HAP-1 (cell line): ENCODE results near the gene PRPF19.
A peak's percentile ranks its signal among the peaks of the same experiment; 100 is the strongest.

Source experiments
- DNase-seq, 2 experiments: peaks; one replicate each; pipeline ENCODE4 v3.0.0-alpha.2; 2016 to 2020; ENCODE audit warnings: low spot score in 2 of 2
- H3K27me3 ChIP-seq: fragments of 250-450 bp; sonication (Bioruptor Pico); 2 replicates; pipeline ENCODE4 v1.5.1; 2020; ENCODE audit warnings: low read depth, mild to moderate bottlenecking, moderate library complexity
- H3K36me3 ChIP-seq: fragments of 250-450 bp; sonication (Bioruptor Pico); replicated peaks from 2 replicates; pipeline ENCODE4 v1.5.1; 2020; ENCODE audit warnings: mild to moderate bottlenecking
- H3K4me1 ChIP-seq: fragments of 250-450 bp; sonication (Bioruptor Pico); 2 replicates; pipeline ENCODE4 v1.5.1; 2020; ENCODE audit warnings: mild to moderate bottlenecking
- H3K4me3 ChIP-seq: fragments of 250-450 bp; sonication (Bioruptor Pico); 2 replicates; pipeline ENCODE4 v1.5.1; 2020; ENCODE audit warnings: mild to moderate bottlenecking, moderate library complexity
- H3K9me3 ChIP-seq: fragments of 250-450 bp; sonication (Bioruptor Pico); 2 replicates; pipeline ENCODE4 v1.5.1; 2020; ENCODE audit warnings: mild to moderate bottlenecking, moderate library complexity
- in situ Hi-C: fragments of 300-500 bp; cut with MboI; formaldehyde crosslinking; loops from 3 replicates; pipeline ENCODE4 v1.14.3; 2020; ENCODE audit warnings: low sequenced_read_pairs, inconsistent platforms, mixed read lengths

PRPF19 gene

DNA sequence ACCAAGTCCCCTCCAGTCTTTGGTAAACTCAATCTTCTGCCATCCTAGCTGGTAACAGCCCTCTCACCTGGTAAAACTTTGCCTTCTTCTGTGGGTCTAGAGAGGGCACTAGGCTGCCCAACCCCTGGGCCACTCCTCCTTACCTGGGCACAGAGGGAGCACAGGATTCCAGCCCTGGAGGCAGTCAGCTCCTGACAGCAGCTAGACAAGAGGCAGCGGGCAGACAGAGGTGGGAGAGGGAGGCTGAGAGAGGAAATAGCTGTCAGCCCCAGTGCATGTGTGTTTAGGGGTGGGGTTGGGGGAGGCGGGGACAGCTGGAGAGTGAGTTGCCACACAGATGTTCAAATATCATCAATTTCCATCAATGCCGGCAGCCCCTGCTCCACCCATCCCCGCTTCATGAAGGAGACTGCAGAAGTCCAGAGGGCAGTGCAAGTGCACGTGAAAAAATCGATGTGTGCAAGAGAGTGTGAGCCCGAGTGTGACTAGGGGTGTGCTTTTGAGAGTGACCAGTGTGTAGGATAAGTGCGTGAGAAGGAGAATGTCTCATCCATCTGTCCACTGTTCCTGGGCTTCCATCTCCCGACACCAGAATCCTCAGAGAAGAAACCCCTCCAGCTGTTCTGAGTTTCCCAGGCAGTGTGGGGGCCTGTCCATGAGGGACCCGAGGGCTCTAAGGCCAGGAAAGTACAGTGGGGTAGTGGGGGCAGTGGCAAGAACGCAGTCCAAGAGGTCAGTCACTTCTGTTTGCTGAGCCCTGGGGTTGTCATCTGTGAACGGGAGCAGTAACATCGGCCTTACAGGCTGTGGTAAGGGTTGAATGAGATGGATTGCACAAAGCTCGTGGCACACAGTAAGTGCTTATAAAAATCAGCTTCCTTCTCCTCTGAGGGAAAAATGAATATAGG, 50.4 kb downstream of the PRPF19 start, which contains the start of gene PTGDR2:
PTGDR2 (minus strand) TSS at position 225 of the 908 bp plus-strand sequence. CDS start 2,228 bp downstream, outside the sequence.
- Histone ChIP-seq H3K4me1 (no peaks in the 10 kb centered on the region), H3K4me3 (no peak within 1 kb of the TSS), H3K36me3 (peaks cover 11% of the 10 kb centered on the region), H3K9me3 (no peaks in the 10 kb centered on the region), H3K27me3 (no peaks in the 10 kb centered on the region)
- in situ Hi-C loops, result no loop called here
- no peak for DNase-seq

GRCh38 chr11:60854847-60855725, 51.3 kb downstream of the PRPF19 start:
- in situ Hi-C loops, result no loop called here
- no peak for DNase-seq
- no peaks in the 10 kb centered on the region for H3K27me3 ChIP-seq
- no peaks in the 10 kb centered on the region for H3K9me3 ChIP-seq
- H3K36me3 ChIP-seq, result peaks cover 20% of the 10 kb centered on the region
- H3K4me1 ChIP-seq, result no peaks in the 10 kb centered on the region
- H3K4me3 ChIP-seq, result no peak overlapping the region

GRCh38 chr11:60854140-60854846, 52.1 kb downstream of the PRPF19 start:
- Histone ChIP-seq H3K4me3 (no peak overlapping the region), H3K9me3 (no peaks in the 10 kb centered on the region), H3K27me3 (no peaks in the 10 kb centered on the region), H3K4me1 (no peaks in the 10 kb centered on the region), H3K36me3 (peaks cover 23% of the 10 kb centered on the region)
- in situ Hi-C loops, result no loop called here
- DNase-seq, result no peak

DNA sequence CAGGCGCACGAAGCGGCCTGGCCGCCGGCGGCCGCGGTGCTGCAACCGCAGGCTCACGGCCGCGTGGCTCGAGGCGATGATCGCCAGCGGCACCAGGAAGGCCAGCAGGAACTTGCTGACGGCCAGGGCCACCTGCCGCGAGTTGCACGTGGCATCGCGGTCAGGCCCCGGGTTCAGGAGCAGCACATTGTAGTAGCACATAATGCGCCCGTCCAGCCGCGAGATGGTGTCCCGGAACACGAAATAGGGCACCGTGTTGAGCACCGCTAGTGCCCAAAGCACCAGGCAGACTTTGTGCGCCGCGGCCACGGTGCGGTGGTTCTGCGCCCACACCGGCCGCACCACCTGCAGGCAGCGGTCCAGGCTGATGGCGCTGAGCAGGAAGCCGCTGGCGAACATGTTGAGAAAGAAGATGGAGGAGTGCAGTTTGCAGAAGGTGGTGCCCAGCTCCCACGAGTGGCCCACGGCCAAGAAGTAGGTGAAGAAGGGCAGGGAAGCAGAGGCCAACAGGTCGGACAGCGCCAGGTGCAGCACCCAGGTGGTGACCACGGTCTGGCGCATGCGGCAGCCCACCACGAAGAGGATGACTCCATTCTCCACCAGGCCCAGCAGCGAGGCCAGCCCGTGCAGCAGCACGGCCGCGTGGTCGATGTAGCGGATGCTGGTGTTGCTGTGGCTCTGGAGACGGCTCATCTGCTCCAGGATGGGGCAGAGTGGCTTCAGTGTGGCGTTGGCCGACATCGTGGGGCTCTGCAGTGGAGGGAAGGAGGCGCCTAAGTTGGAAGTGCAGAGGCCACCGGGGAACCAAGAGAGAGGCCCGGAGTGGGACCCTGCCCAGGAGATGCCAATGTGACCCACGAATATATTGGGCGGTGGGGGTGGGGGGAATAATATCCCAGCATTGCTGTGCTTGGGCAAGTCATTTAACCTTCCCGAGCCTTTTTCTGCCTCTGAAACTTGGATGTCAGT, 53.1 kb downstream of the PRPF19 start:
- in situ Hi-C loops, result no loop called here
- H3K27me3 ChIP-seq, result no peaks in the 10 kb centered on the region
- no peaks in the 10 kb centered on the region for H3K9me3 ChIP-seq
- H3K4me1 ChIP-seq, result no peaks in the 10 kb centered on the region
- DNase-seq, result no peak
- H3K36me3 ChIP-seq, result peaks cover 33% of the 10 kb centered on the region
- no peak overlapping the region for H3K4me3 ChIP-seq

GRCh38 chr11:60852117-60852981, 54.0 kb downstream of the PRPF19 start:
- no peaks in the 10 kb centered on the region for H3K4me1 ChIP-seq
- no peak overlapping the region for H3K4me3 ChIP-seq
- in situ Hi-C loops, result no loop called here
- H3K9me3 ChIP-seq, result no peaks in the 10 kb centered on the region
- no peaks in the 10 kb centered on the region for H3K27me3 ChIP-seq
- peaks cover 43% of the 10 kb centered on the region for H3K36me3 ChIP-seq
- no peak for DNase-seq

- H3K4me1 ChIP-seq, result no peaks in the 10 kb centered on the region
- in situ Hi-C loops, result no loop called here
- H3K4me3 ChIP-seq, result no peak overlapping the region
- no peaks in the 10 kb centered on the region for H3K27me3 ChIP-seq
- no peak for DNase-seq
- peaks cover 46% of the 10 kb centered on the region for H3K36me3 ChIP-seq
- H3K9me3 ChIP-seq, result no peaks in the 10 kb centered on the region
Measured at GRCh38 chr11:60851327-60852104, 54.9 kb downstream of the PRPF19 start.

DNA sequence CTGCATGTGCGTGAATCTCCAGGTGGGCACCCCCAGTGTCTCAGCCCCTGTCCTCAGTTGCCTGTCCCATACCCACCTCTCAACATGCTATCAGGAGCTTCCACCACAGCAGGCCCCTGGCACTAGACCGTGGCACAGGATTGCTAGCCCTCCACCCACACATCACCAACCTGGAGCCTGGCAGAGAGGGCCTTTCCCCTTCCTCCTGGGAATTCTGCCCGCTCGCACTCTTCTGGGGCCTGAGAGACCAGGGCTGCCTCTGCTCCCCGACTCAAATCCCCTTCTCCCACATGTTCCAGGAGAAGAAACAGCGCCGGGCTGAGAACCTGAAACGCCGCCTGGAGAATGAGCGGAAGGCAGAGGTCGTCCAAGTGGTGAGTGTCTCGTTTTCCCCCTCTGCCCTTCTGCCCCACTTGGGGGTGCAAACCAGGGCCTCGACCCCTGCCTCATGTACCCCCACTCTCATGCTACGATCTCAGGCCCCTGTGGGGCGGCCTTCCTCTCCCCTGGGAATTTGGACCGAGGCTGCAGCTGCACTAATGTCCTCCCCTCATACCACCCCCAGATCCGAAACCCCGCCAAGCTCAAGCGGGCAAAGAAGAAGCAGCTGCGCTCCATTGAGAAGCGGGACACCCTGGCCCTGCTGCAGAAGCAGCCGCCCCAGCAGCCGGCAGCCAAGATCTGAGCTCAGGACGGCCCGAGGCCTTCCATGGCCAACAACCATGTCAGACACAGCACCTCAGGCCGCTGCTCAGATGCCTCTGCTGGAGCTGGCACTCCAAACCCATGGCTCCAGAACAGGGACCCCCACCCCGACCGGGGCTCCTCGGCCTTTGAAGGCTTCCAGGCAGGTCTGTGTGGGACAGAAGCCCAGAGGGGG, 56.5 kb downstream of the PRPF19 start:
- Histone ChIP-seq H3K4me3 (no peak overlapping the region), H3K36me3 (peaks cover 61% of the 10 kb centered on the region), H3K9me3 (no peaks in the 10 kb centered on the region), H3K27me3 (no peaks in the 10 kb centered on the region), H3K4me1 (peaks cover 2% of the 10 kb centered on the region; the same call in 1 of the 2 replicates)
- in situ Hi-C loops, result no loop called here
- DNase-seq, result no peak

DNA sequence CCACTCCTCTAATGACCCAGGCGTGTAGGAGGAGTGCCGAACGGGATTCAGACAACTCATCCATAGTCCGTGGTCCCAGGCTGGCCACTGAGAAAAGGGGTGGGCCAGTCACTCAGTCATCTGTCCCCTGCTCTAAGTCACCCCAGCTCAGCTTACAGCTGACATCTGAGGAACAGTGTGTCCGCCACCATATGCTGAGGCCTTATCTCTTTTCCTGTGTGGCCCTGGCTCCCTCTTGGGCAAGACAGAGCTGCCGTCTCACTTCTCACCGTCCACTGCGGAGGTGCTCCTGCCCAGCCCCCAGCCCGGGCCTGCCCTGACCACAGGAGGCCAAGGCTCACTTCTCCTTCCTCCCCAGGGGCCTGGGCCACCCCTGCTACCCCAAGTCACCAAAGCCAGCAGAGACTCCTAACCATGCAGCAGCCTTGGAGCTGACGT, 57.7 kb downstream of the PRPF19 start:
- no peaks in the 10 kb centered on the region for H3K27me3 ChIP-seq
- H3K9me3 ChIP-seq, result no peaks in the 10 kb centered on the region
- no peak overlapping the region for H3K4me3 ChIP-seq
- H3K4me1 ChIP-seq, result peaks cover 8% of the 10 kb centered on the region
- in situ Hi-C loops, result no loop called here
- H3K36me3 ChIP-seq, result peaks cover 65% of the 10 kb centered on the region
- no peak for DNase-seq

GRCh38 chr11:60847896-60848295, 58.5 kb downstream of the PRPF19 start:
- no peak for DNase-seq
- in situ Hi-C loops, result no loop called here

GRCh38 chr11:60847281-60847680, 59.1 kb downstream of the PRPF19 start:
- Histone ChIP-seq H3K27me3 (no peaks in the 10 kb centered on the region), H3K4me1 (peaks cover 8% of the 10 kb centered on the region), H3K4me3 (no peak overlapping the region), H3K9me3 (no peaks in the 10 kb centered on the region), H3K36me3 (peaks cover 65% of the 10 kb centered on the region)
- in situ Hi-C loops, result no loop called here
- no peak for DNase-seq

More at GRCh38 chr11:60847896-60848295, 58.5 kb downstream of the PRPF19 start:
- Histone ChIP-seq H3K4me3 (no peak overlapping the region), H3K27me3 (no peaks in the 10 kb centered on the region), H3K4me1 (peaks cover 8% of the 10 kb centered on the region), H3K9me3 (no peaks in the 10 kb centered on the region), H3K36me3 (peaks cover 65% of the 10 kb centered on the region)

DNA sequence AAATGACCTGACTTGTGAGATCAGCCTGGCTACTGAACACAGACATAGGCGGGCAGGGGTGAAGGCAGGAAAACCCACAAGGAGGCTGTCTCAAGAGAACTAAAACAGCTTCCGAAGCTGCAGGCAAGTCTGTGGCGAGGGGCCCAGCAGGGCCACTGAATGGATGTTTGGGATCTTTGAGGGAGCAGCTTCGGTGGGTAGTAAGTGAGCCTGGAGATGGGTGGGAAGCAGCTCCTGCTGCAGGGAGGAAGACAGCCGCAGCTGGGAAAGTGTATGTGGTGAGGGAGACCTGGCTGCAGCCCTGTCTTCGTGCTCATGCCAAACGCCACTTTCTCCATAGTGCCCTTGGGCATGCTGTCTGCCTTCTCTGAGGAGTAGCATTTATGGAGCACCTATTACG, 61.0 kb downstream of the PRPF19 start:
- in situ Hi-C loops, result no loop called here

More for the DNA sequence above, 61.0 kb downstream of the PRPF19 start:
- peak overlapping the region; percentile 78; the same call in 1 of the 2 replicates for H3K4me3 ChIP-seq
- H3K36me3 ChIP-seq, result peaks cover 47% of the 10 kb centered on the region
- peaks cover 12% of the 10 kb centered on the region for H3K4me1 ChIP-seq
- no peak for DNase-seq
- no peaks in the 10 kb centered on the region for H3K27me3 ChIP-seq
- no peaks in the 10 kb centered on the region for H3K9me3 ChIP-seq
